Esophagus muscularis mucosa (tissue), 4 donors: ENCODE results near the gene YWHAH. TPM values are rescaled to one million over a fixed set of nuclear protein-coding genes. Genes with fewer than 3 reads are reported as not detected.

ENCODE experiments used
- DNase-seq: peaks from one replicate; pipeline ENCODE4 v3.0.0-alpha.2; 2017; ENCODE audit errors: extremely low spot score
- H3K27ac ChIP-seq, 4 donors: fragments of 200-600 bp; sonication (generic); replicated peaks in 1 of 4; 1 replicate in 3 of 4; 2 replicates in 1 of 4; pipeline ENCODE4 v1.5.1; 2016 to 2019; ENCODE audit warnings: mild to moderate bottlenecking in 1 of 4
- H3K27me3 ChIP-seq, 4 donors: fragments of 200-600 bp; sonication (generic); one replicate each; pipeline versions ENCODE4 v1.5.1 to v1.6.0; 2016 to 2019
- H3K36me3 ChIP-seq, 4 donors: fragments of 200-600 bp; sonication (generic); one replicate each; pipeline ENCODE4 v1.5.1; 2016 to 2019
- H3K4me1 ChIP-seq, 4 donors: fragments of 200-600 bp; sonication (generic); one replicate each; pipeline ENCODE4 v1.5.1; 2016 to 2019
- H3K4me3 ChIP-seq, 4 donors: fragments of 200-600 bp; sonication (generic); 1 replicate in 2 of 4; 2 replicates in 2 of 4; pipeline ENCODE4 v1.5.1; 2016 to 2019; ENCODE audit warnings: mild to moderate bottlenecking in 4 of 4, moderate library complexity in 1 of 4
- H3K9me3 ChIP-seq, 4 donors: fragments of 200-600 bp; sonication (generic); 1 replicate in 3 of 4; 2 replicates in 1 of 4; pipeline ENCODE4 v1.5.1; 2016 to 2019
- EP300 ChIP-seq: sonication (generic); formaldehyde crosslinking; IDR thresholded peaks from one replicate; pipeline ENCODE4 v1.6.1; 2017; ENCODE audit warnings: antibody characterized with exemption
- POLR2A ChIP-seq: fragments of 450-650 bp; IDR thresholded peaks from one replicate; pipeline ENCODE4 v1.6.1; 2017; ENCODE audit warnings: antibody characterized with exemption, moderate library complexity, mild to moderate bottlenecking, low read depth
- POLR2AphosphoS5 ChIP-seq, 2 donors: sonication (generic); formaldehyde crosslinking; IDR thresholded peaks; one replicate each; pipeline ENCODE4 v1.6.1; 2017; ENCODE audit warnings: antibody characterized with exemption in 2 of 2
- WGBS: methylation state at CpG from one replicate; pipeline ENCODE4 v1.1.5; 2018; 5-methylcytosine and 5-hydroxymethylcytosine counted together
- intact Hi-C: fragments of 100-400 bp; cut with DNase I; formaldehyde crosslinking; loops from one replicate; pipeline ENCODE4 v1.15.1; 2023
- total RNA-seq, 4 donors: library from RNA; depleted of rRNA; stranded (reverse); fragments of >200 nt; gene quantifications; one replicate each; pipeline versions ENCODE4 v1.1.0 to v1.2.1, GENCODE V29; 2016
- TF ChIP-seq, protein P1 (sequence below), 3 experiments: fragments of 200-600 bp in 2 of 3; fragments of 450-650 bp in 1 of 3; sonication (generic) in 2 of 3; IDR thresholded peaks; one replicate each; pipeline ENCODE4 v1.5.1; 2017 to 2019; ENCODE audit warnings: antibody characterized with exemption in 3 of 3, mild to moderate bottlenecking in 2 of 3, moderate library complexity in 1 of 3

Gene YWHAH
- 100 to 1,000 TPM; 132 to 232 (median 183) TPM for total RNA-seq

DNA sequence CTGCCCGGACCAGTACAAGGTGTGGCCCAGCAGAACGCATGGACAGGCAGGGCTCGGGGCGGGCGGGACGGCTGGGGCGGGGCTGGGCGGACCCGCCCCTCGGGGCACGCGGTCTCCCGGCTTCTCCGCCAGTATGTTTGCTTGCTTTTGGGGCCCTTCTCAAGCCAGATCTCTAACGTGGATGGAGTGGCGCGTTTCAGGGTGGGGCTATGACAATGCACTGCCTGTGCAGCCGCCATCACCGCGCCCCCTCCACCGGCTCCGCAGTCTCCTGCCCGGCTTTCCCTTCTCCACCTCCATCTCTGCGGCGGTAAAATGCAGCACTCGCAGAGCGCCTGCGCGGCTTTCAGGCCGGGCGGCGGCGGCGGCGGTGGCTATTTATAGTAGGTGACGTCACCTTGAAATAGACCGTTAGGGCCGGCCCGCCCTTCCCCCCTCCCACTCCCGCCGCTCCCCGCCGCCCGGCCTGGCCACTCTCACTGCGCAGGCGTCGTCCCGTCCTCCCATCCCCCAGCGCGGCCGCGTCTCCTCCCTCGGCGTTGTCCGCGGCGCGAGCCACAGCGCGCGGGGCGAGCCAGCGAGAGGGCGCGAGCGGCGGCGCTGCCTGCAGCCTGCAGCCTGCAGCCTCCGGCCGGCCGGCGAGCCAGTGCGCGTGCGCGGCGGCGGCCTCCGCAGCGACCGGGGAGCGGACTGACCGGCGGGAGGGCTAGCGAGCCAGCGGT lies at the start of gene YWHAH:
TSS of gene YWHAH (plus strand) at position 558 of the 722 bp plus-strand sequence. CDS start 199 bp downstream, outside the sequence.
- Histone ChIP-seq H3K27ac (peak within 1 kb of the TSS; percentile 97 to 99 (median 99)), H3K27me3 (no peaks in the 10 kb centered on the region), H3K4me3 (peak within 1 kb of the TSS; percentile 81 to 99 (median 92)), H3K36me3 (peaks cover 0 to 20% (median 8%) of the 10 kb centered on the region in 4 donors), H3K4me1 (peaks cover 23 to 42% (median 39%) of the 10 kb centered on the region in 4 donors), H3K9me3 (no peaks in the 10 kb centered on the region)
- TF ChIP-seq EP300 (no peak), POLR2AphosphoS5 (IDR thresholded peaks at IDR 0.05) (peak; percentile 87 to 95), POLR2A (no peak)
- TF ChIP-seq, protein P1, sequence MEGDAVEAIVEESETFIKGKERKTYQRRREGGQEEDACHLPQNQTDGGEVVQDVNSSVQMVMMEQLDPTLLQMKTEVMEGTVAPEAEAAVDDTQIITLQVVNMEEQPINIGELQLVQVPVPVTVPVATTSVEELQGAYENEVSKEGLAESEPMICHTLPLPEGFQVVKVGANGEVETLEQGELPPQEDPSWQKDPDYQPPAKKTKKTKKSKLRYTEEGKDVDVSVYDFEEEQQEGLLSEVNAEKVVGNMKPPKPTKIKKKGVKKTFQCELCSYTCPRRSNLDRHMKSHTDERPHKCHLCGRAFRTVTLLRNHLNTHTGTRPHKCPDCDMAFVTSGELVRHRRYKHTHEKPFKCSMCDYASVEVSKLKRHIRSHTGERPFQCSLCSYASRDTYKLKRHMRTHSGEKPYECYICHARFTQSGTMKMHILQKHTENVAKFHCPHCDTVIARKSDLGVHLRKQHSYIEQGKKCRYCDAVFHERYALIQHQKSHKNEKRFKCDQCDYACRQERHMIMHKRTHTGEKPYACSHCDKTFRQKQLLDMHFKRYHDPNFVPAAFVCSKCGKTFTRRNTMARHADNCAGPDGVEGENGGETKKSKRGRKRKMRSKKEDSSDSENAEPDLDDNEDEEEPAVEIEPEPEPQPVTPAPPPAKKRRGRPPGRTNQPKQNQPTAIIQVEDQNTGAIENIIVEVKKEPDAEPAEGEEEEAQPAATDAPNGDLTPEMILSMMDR (IDR thresholded peaks at IDR 0.05), result no peak
- intact Hi-C loops, result loop anchor here (10.0 kb wide), 2 partner anchors 189 to 279 kb away; partner anchors contain the start of genes DEPDC5, PISD and PRR14L
- under 1% methylated on average over 17 of the region's 86 CpGs for WGBS
- peak; percentile 98 for DNase-seq

DNA sequence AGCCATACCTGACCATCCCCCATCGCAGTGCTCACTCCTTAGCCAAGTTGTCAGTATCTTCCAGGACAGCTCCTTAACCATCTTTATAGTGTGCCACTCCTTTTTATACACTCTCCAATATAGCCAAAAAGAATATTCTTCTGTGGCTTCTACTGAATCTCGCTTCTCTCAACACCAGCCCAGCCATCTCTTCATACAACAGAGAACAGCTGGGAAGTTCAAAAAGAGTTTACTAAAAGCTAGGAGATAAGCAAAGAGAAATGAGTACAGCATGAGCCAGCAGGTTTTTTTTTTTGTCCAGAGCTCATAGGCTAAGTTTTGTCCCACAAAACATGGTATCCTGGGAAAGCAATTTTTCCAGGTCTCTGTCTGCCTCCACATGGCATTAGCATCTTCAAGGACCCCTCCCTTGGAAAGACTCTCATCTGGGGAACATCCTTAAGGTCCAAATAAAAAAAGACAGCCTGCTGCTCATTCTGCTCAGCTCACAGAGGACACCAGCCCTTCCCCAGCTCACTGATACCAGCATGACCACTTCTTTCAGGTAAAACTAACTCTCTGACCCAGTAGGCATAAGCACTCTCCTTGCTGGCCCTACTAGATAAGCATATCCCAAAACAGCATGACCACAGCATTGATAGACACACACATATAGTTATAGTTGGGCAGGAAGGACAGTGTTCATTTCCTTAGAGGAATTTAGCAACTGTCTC lies 48.8 kb upstream of the YWHAH start:
- no peak overlapping the region for H3K27ac ChIP-seq
- H3K4me3 ChIP-seq, result no peak overlapping the region
- DNase-seq, result no peak
- WGBS, result 96% methylated on average over 2 of the region's 2 CpGs
- H3K4me1 ChIP-seq, result no peaks in the 10 kb centered on the region
- intact Hi-C loops, result no loop called here
- H3K36me3 ChIP-seq, result peaks cover 28 to 71% (median 40%) of the 10 kb centered on the region in 4 donors
- no peaks in the 10 kb centered on the region for H3K9me3 ChIP-seq
- TF ChIP-seq POLR2A (no peak), POLR2AphosphoS5 (IDR thresholded peaks at IDR 0.05) (no peak), EP300 (no peak)
- TF ChIP-seq, protein P1 (IDR thresholded peaks at IDR 0.05), result no peak
- H3K27me3 ChIP-seq, result no peaks in the 10 kb centered on the region

DNA sequence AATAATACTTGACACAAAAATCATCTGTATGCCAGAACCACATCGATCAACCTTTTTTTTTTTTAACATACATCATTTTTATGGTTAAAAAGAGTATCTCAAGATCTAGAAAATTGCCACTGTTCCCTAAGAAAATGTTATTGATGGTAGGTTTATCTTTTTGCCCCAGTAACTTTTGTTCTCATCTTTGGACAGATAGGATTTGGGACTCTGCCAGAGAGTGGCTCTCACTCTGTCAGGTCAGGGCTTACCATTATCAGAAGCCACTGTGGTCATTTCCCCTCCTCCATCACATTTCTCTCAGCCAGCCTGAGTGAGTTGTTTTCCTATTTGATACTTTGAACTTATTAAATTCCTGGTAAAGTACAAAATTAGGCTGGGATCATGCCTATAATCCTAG lies 47.9 kb upstream of the YWHAH start:
- TF ChIP-seq POLR2AphosphoS5 (IDR thresholded peaks at IDR 0.05) (no peak), POLR2A (no peak), EP300 (no peak)
- TF ChIP-seq, protein P1 (IDR thresholded peaks at IDR 0.05), result no peak
- no peak overlapping the region for H3K27ac ChIP-seq
- peaks cover 28 to 77% (median 42%) of the 10 kb centered on the region in 4 donors for H3K36me3 ChIP-seq
- no peaks in the 10 kb centered on the region for H3K27me3 ChIP-seq
- intact Hi-C loops, result no loop called here
- no peaks in the 10 kb centered on the region for H3K9me3 ChIP-seq
- 91% methylated on average over 1 of the region's 1 CpG for WGBS
- DNase-seq, result no peak
- H3K4me3 ChIP-seq, result no peak overlapping the region
- H3K4me1 ChIP-seq, result no peaks in the 10 kb centered on the region

DNA sequence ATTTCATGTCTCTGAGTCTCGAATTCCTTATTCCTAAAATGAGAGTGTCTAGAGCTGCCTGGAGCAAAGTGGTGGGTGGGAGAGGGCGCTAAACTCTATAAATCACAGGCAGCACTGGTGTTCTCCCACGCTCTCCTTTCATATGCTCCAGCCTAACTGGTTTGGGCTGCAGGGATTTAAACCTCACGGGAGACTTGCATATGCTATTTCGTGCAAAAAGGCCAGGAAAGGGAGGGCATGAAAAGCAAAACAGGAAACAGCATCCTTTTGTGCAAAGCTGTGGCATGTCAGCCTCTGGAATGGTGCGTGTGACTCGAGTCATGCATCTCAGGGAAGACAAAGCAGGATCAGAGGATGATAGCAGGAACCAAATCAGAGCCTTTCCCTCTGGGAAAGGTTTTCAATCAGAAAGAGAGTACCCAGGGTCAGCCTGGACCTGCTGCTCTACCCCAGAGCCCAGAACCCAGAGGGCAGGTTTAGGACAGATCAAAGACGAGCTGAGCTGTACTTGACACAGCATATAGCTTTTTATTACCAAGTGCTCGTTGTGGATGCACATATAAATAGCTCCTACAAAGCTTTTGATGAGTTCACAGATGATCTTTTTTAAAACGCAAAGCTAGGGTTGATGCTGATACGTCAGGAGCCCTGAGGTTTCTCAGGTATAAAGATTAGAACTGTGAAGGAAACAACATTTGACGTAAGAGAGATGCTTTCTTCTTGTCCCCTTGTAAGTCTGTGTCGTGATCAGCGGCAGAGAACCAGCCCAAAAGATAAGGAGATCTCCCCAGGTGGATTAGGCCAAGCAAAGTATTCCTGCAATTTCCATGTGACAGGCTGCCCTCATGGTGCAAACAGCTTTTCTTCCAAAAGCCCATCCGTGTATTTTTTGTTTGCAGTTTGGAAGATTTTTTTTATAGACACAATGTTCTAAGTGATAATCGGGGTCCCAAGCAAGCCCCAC lies 46.2 kb upstream of the YWHAH start:
- H3K4me3 ChIP-seq, result no peak overlapping the region
- intact Hi-C loops, result no loop called here
- peaks cover 40 to 85% (median 56%) of the 10 kb centered on the region in 4 donors for H3K36me3 ChIP-seq
- H3K27me3 ChIP-seq, result no peaks in the 10 kb centered on the region
- no peaks in the 10 kb centered on the region for H3K9me3 ChIP-seq
- no peak for TF ChIP-seq POLR2A
- no peak for TF ChIP-seq EP300
- TF ChIP-seq, protein P1 (IDR thresholded peaks at IDR 0.05), result no peak
- TF ChIP-seq POLR2AphosphoS5 (IDR thresholded peaks at IDR 0.05), result no peak
- no peak overlapping the region for H3K27ac ChIP-seq
- 78% methylated on average over 16 of the region's 16 CpGs for WGBS
- H3K4me1 ChIP-seq, result no peaks in the 10 kb centered on the region
- no peak for DNase-seq
